ENCODE data around the gene TWNK.

DNA sequence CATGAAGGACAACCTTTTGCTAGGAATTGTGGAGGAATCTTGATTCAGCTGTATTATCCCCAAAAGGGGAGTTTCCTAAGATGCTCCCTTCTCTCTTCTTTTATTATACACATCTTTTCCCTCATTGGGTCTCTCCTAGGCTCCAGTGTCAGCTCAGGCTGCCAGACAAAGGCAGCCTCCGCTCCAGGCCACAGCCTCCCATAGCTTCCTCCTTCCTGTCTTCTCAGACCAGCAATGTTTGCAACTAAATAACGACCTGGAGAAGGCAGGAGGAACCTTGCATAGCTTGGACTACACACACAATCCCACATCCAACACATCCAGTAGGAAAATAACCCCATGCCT lies 56.0 kb downstream of the TWNK start:
- TF ChIP-seq EZH2phosphoT487 (IDR thresholded peaks at IDR 0.05; ENCODE audit: unreplicated experiment) (no peak), POLR2AphosphoS5 (IDR thresholded peaks at IDR 0.05; ENCODE audit: low read depth) (no peak), CREB1 (CRISPR knock-in tag; IDR thresholded peaks at IDR 0.05; ENCODE audit: low read depth) (no peak)
- TF ChIP-seq, protein P1, sequence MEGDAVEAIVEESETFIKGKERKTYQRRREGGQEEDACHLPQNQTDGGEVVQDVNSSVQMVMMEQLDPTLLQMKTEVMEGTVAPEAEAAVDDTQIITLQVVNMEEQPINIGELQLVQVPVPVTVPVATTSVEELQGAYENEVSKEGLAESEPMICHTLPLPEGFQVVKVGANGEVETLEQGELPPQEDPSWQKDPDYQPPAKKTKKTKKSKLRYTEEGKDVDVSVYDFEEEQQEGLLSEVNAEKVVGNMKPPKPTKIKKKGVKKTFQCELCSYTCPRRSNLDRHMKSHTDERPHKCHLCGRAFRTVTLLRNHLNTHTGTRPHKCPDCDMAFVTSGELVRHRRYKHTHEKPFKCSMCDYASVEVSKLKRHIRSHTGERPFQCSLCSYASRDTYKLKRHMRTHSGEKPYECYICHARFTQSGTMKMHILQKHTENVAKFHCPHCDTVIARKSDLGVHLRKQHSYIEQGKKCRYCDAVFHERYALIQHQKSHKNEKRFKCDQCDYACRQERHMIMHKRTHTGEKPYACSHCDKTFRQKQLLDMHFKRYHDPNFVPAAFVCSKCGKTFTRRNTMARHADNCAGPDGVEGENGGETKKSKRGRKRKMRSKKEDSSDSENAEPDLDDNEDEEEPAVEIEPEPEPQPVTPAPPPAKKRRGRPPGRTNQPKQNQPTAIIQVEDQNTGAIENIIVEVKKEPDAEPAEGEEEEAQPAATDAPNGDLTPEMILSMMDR (conservative IDR thresholded peaks at IDR 0.05; ENCODE audit: low read depth in 2 of 2) = no peak

Measured in GM23338 (cell line).